Measurements from ENCODE around the gene HECTD4. TPM values are rescaled to one million over a fixed set of nuclear protein-coding genes. Genes with fewer than 3 reads are reported as not detected.

Gene HECTD4
- total and polyA plus RNA-seq, 4 donors: 4.3 to 80.1 (median 25.5) TPM

GRCh38 chr12:112239881-112240280 is 142.3 kb downstream of the HECTD4 start:
- Histone ChIP-seq H3K36me3 (ENCODE audit: control insufficient read depth in 4 of 4, insufficient read depth in 3 of 4, low read depth in 1 of 4, low read length in 3 of 4) (peaks cover 5 to 48% (median 39%) of the 10 kb centered on the region in 4 donors), H3K9me3 (ENCODE audit: control insufficient read depth in 4 of 4, low read length in 3 of 4) (no peaks in the 10 kb centered on the region), H3K4me3 (ENCODE audit: low read depth in 1 of 3, low read length in 3 of 3) (no peak overlapping the region), H3K27me3 (ENCODE audit: control insufficient read depth in 4 of 4, insufficient read depth in 4 of 4, low read length in 3 of 4) (no peaks in the 10 kb centered on the region), H3K9ac (ENCODE audit: low read depth in 1 of 2, low read length in 2 of 2) (no peak overlapping the region), H3K27ac (ENCODE audit: low read depth in 1 of 2, low read length in 2 of 2) (no peak overlapping the region), H3K4me1 (ENCODE audit: control insufficient read depth in 4 of 4, insufficient read depth in 4 of 4, low read length in 3 of 4) (peaks cover 0 to 3% (median 0%) of the 10 kb centered on the region in 4 donors)
- TF ChIP-seq GABPA (IDR thresholded peaks at IDR 0.05 in 1 of 2, conservative IDR thresholded peaks at IDR 0.05 in 1 of 2): no peak
- no peak for TF ChIP-seq CTCF (IDR thresholded peaks at IDR 0.05; ENCODE audit: low read depth, low read length, missing input control)
- no peak for TF ChIP-seq TAF1 (conservative IDR thresholded peaks at IDR 0.05)
- no peak for TF ChIP-seq ATF3 (IDR thresholded peaks at IDR 0.05)
- no peak for TF ChIP-seq EGR1 (IDR thresholded peaks at IDR 0.05; ENCODE audit: low read depth in 2 of 2)
- TF ChIP-seq FOXA1 (IDR thresholded peaks at IDR 0.05): no peak
- no peak for TF ChIP-seq RAD21 (IDR thresholded peaks at IDR 0.05)
- WGBS: 95% methylated on average over 6 of the region's 6 CpGs
- no peak for DNase-seq (ENCODE audit: low spot score)

GRCh38 chr12:112239020-112239419 is 143.2 kb downstream of the HECTD4 start:
- Histone ChIP-seq H3K36me3 (ENCODE audit: control insufficient read depth in 4 of 4, insufficient read depth in 3 of 4, low read depth in 1 of 4, low read length in 3 of 4) (peaks cover 5 to 55% (median 45%) of the 10 kb centered on the region in 4 donors), H3K9ac (ENCODE audit: low read depth in 1 of 2, low read length in 2 of 2) (no peak overlapping the region), H3K27ac (ENCODE audit: low read depth in 1 of 2, low read length in 2 of 2) (no peak overlapping the region), H3K4me3 (ENCODE audit: low read depth in 1 of 3, low read length in 3 of 3) (no peak overlapping the region), H3K9me3 (ENCODE audit: control insufficient read depth in 4 of 4, low read length in 3 of 4) (no peaks in the 10 kb centered on the region), H3K4me1 (ENCODE audit: control insufficient read depth in 4 of 4, insufficient read depth in 4 of 4, low read length in 3 of 4) (peaks cover 0 to 3% (median 0%) of the 10 kb centered on the region in 4 donors), H3K27me3 (ENCODE audit: control insufficient read depth in 4 of 4, insufficient read depth in 4 of 4, low read length in 3 of 4) (no peaks in the 10 kb centered on the region)
- DNase-seq (ENCODE audit: low spot score): no peak
- TF ChIP-seq ZBTB33 (IDR thresholded peaks at IDR 0.05) (no peak), HNF4A (conservative IDR thresholded peaks at IDR 0.05) (peak; percentile 86 to 89), TAF1 (conservative IDR thresholded peaks at IDR 0.05) (no peak), YY1 (IDR thresholded peaks at IDR 0.05) (peak; percentile 57), FOXA2 (IDR thresholded peaks at IDR 0.05) (no peak), HNF4G (IDR thresholded peaks at IDR 0.05) (peak; percentile 27), CTCF (IDR thresholded peaks at IDR 0.05; ENCODE audit: low read depth, low read length, missing input control) (no peak), NR2F2 (IDR thresholded peaks at IDR 0.05) (peak; percentile 62), JUND (IDR thresholded peaks at IDR 0.05) (peak; percentile 8 to 21), SP1 (IDR thresholded peaks at IDR 0.05) (peak; percentile 79), ATF3 (IDR thresholded peaks at IDR 0.05) (no peak), EGR1 (IDR thresholded peaks at IDR 0.05; ENCODE audit: low read depth in 2 of 2) (no peak), RAD21 (IDR thresholded peaks at IDR 0.05) (peak; percentile 11 to 62), FOXA1 (IDR thresholded peaks at IDR 0.05) (peak; percentile 28), REST (IDR thresholded peaks at IDR 0.05) (no peak), GABPA (IDR thresholded peaks at IDR 0.05 in 1 of 2, conservative IDR thresholded peaks at IDR 0.05 in 1 of 2) (no peak), RXRA (IDR thresholded peaks at IDR 0.05) (peak; percentile 84 to 90), MAX (IDR thresholded peaks at IDR 0.05) (peak; percentile 57)
- WGBS: 41% methylated on average over 7 of the region's 7 CpGs

Measured in liver (tissue), 9 donors.